GM18502 (cell line): Measurements from ENCODE around the gene LRMDA.

ENCODE experiments used
- ATAC-seq: cut with Tn5 transposase; IDR thresholded peaks from one replicate; pipeline ENCODE4 v1.9.1; 2021; ENCODE audit warnings: mild to moderate bottlenecking; ENCODE audit not compliant: unreplicated experiment, poor library complexity

LRMDA gene

GRCh38 chr10:75922435-75922834 is 491.0 kb downstream of the LRMDA start:
- ATAC-seq: no peak

GRCh38 chr10:75924309-75924902 is 493.0 kb downstream of the LRMDA start:
- no peak for ATAC-seq

- ATAC-seq: no peak
Observed at GRCh38 chr10:75925999-75926398, 494.6 kb downstream of the LRMDA start.

GRCh38 chr10:75926763-75927162 is 495.3 kb downstream of the LRMDA start:
- ATAC-seq: no peak

GRCh38 chr10:75928231-75928630 is 496.8 kb downstream of the LRMDA start:
- ATAC-seq: no peak

- no peak for ATAC-seq
Observed at GRCh38 chr10:75929630-75930161, 498.3 kb downstream of the LRMDA start.

GRCh38 chr10:75932921-75933320 is 501.5 kb downstream of the LRMDA start:
- ATAC-seq: peak; percentile 44

- ATAC-seq: no peak
Observed at GRCh38 chr10:75935240-75935639, 503.8 kb downstream of the LRMDA start.

- ATAC-seq: no peak
Observed at GRCh38 chr10:75935650-75936400, 504.4 kb downstream of the LRMDA start.

GRCh38 chr10:75936841-75937240 is 505.4 kb downstream of the LRMDA start:
- no peak for ATAC-seq

- no peak for ATAC-seq
Observed at GRCh38 chr10:75937823-75938222, 506.4 kb downstream of the LRMDA start.

GRCh38 chr10:75938380-75939122 is 507.1 kb downstream of the LRMDA start:
- no peak for ATAC-seq

- no peak for ATAC-seq
Observed at GRCh38 chr10:75939541-75939940, 508.1 kb downstream of the LRMDA start.

- ATAC-seq: no peak
Observed at GRCh38 chr10:75940742-75941141, 509.3 kb downstream of the LRMDA start.

- no peak for ATAC-seq
Observed at GRCh38 chr10:75941223-75941801, 509.9 kb downstream of the LRMDA start.

GRCh38 chr10:75944061-75944460 is 512.6 kb downstream of the LRMDA start:
- ATAC-seq: no peak

- ATAC-seq: no peak
Observed at GRCh38 chr10:75948583-75948982, 517.2 kb downstream of the LRMDA start.

- ATAC-seq: no peak
Observed at GRCh38 chr10:75950307-75950706, 518.9 kb downstream of the LRMDA start.

GRCh38 chr10:75950997-75951589 is 519.7 kb downstream of the LRMDA start:
- no peak for ATAC-seq

GRCh38 chr10:75951627-75952026 is 520.2 kb downstream of the LRMDA start:
- no peak for ATAC-seq
